Muscle of leg (tissue), 11 donors: ENCODE results near the gene THSD1. TPM values are rescaled to one million over a fixed set of nuclear protein-coding genes. Genes with fewer than 3 reads are reported as not detected.
"Not testable (repeated sequence)": the region's sequence is repeated elsewhere in the genome, so short reads cannot be mapped to it uniquely, and the experiment has no call there.

Experiments
- DNase-seq: peaks from one replicate; pipeline ENCODE4 v3.0.0; 2013
- H3K27ac ChIP-seq: one replicate; pipeline ENCODE4 v1.5.1; 2013; ENCODE audit warnings: mild to moderate bottlenecking, low read length, control low read depth
- H3K27me3 ChIP-seq: one replicate; pipeline ENCODE4 v1.6.1; 2013; ENCODE audit warnings: low read length; ENCODE audit not compliant: control insufficient read depth, insufficient read depth
- H3K36me3 ChIP-seq: one replicate; pipeline ENCODE4 v1.6.1; 2013; ENCODE audit warnings: low read length; ENCODE audit not compliant: control insufficient read depth, insufficient read depth
- H3K4me1 ChIP-seq: one replicate; pipeline ENCODE4 v1.6.1; 2013; ENCODE audit warnings: low read length; ENCODE audit not compliant: control insufficient read depth, insufficient read depth
- H3K4me3 ChIP-seq: one replicate; pipeline ENCODE4 v1.5.1; 2013; ENCODE audit warnings: low read length, control low read depth
- H3K9me3 ChIP-seq: replicated peaks from 2 replicates; pipeline ENCODE4 v1.6.1; 2013; ENCODE audit warnings: low read depth, low read length; ENCODE audit not compliant: control insufficient read depth
- WGBS: methylation state at CpG from one replicate; pipeline ENCODE4 v1.1.5; 2013; ENCODE audit warnings: missing lambda C conversion rate; ENCODE audit not compliant: insufficient coverage; 5-methylcytosine and 5-hydroxymethylcytosine counted together
- polyA plus RNA-seq, 8 donors: library from polyadenylated mRNA; unstranded; fragments of 120-200 nt; gene quantifications; one replicate each; pipeline versions ENCODE4 v1.2.1 to v1.2.3, GENCODE V29; 2013; ENCODE audit warnings: inconsistent platforms in 1 of 8, low replicate concordance in 1 of 8; ENCODE audit not compliant: insufficient read length in 8 of 8, insufficient read depth in 1 of 8
- total RNA-seq: library from RNA; stranded (reverse); fragments of 120-200 nt; gene quantifications from one replicate; pipeline ENCODE4 v1.2.4, GENCODE V29; 2013

Gene THSD1
- total and polyA plus RNA-seq, 9 donors: 18.3 to 21.9 (median 19.6) TPM

DNA sequence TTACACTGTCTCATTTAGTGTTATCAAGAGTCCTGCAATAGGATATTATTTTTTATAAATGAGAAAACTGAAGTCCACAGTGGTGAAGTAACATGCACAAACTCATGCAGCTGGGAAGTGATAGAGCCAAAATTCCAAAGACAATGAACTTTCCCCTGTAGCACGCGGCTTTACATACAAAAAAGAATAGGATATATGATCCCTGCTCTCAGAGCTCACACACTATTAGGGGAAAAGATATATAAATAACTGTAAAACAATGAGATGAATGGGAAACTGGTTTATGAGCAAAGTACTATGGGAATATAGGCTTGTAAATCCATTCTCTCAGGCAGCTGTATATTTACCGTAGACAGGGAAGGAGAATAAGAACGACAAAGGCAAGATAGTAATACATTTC lies 39.7 kb downstream of the THSD1 start:
- Histone ChIP-seq H3K36me3 (no peaks in the 10 kb centered on the region), H3K27me3 (no peaks in the 10 kb centered on the region), H3K4me3 (no peak overlapping the region), H3K4me1 (peaks cover 4% of the 10 kb centered on the region), H3K27ac (peak overlapping the region; percentile 50), H3K9me3 (no peaks in the 10 kb centered on the region)
- WGBS: no CpG with 5 or more reads among the region's 4 CpGs
- DNase-seq: peak; percentile 95

DNA sequence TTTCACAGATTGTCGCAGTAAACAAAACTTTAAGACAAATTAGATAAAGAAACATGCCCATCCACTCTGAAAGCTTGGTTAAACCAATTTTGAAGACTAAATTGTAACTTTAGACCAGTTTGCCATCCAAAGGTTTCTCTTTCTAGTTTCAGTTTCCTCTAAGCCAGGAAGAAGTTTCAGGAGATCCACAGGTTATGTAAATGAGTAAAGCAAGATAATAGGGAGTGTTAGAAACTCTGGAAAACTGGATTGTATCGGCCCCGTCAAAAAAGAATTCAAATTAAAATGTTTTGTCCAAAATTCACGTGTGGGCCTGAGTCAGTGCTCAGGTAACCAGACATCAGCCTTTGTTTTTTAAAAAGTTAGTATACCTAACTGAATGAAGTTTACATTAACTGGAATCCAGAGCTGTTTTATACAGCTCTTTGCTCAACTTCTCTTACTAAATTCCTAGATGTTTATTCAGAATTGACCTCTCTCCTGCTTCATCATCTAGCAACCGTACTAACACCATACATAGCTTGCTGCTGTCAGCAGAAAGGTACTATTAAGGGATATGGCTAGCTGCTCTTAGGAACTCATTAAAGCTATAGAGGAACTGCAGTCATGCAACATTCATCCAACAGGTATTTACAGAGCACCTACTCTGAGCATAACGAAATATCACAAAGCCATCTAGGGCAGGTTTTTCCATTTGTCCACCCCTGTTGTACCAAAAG lies 43.6 kb downstream of the THSD1 start:
- no CpG with 5 or more reads among the region's 6 CpGs for WGBS
- not testable (repeated sequence) for H3K36me3 ChIP-seq, H3K27me3 ChIP-seq, H3K4me3 ChIP-seq, H3K9me3 ChIP-seq, DNase-seq, H3K27ac ChIP-seq
- peaks cover 13% of the 10 kb centered on the region for H3K4me1 ChIP-seq

DNA sequence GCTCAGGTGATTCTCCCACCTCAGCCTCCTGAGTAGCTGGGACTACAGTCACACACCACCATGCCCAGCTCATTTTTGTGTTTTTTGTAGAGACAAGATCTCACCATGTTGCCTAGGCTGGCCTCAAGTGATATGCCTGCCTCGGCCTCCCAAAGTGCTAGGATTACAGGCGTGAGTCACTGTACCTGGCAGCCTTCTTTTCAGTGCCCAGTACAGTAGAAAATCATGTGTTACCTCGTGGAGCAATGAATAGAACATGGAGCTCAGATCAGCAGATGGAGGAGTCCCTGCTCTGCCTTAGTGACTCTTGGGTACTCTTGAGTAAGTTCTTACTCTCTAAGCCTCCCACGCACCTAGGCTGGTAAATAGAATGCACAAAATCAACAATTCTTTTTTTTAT lies 44.7 kb downstream of the THSD1 start:
- Histone ChIP-seq H3K36me3 (no peaks in the 10 kb centered on the region), H3K4me1 (peaks cover 9% of the 10 kb centered on the region), H3K4me3 (no peak overlapping the region), H3K27ac (no peak overlapping the region), H3K27me3 (no peaks in the 10 kb centered on the region), H3K9me3 (no peaks in the 10 kb centered on the region)
- no peak for DNase-seq
- WGBS: 83% methylated on average over 3 of the region's 4 CpGs

DNA sequence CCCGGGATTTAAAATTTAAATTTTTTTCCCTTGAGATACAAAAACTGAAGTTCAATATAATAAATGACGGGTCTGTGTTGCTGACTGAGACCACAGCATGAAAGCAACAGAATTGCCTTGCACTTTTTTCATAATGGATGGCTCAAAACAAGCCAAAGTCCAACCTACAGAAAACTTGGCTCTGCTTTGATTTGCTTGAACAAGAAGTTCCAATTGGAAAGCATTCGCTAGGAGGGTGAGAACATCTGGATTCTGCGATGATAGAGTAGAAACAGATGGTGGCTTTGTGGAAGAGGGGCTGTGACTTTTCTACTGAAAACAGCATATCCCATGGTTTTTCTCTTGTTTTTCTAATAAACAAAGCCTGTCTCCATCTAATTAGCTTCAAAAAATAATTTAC lies 46.4 kb downstream of the THSD1 start:
- peaks cover 9% of the 10 kb centered on the region for H3K4me1 ChIP-seq
- H3K27ac ChIP-seq: peak overlapping the region; percentile 60
- 0% methylated on average over 1 of the region's 4 CpGs for whole genome bisulfite sequencing
- no peak overlapping the region for H3K4me3 ChIP-seq
- H3K36me3 ChIP-seq: no peaks in the 10 kb centered on the region
- H3K27me3 ChIP-seq: no peaks in the 10 kb centered on the region
- peak; percentile 97 for DNase-seq
- H3K9me3 ChIP-seq: no peaks in the 10 kb centered on the region

DNA sequence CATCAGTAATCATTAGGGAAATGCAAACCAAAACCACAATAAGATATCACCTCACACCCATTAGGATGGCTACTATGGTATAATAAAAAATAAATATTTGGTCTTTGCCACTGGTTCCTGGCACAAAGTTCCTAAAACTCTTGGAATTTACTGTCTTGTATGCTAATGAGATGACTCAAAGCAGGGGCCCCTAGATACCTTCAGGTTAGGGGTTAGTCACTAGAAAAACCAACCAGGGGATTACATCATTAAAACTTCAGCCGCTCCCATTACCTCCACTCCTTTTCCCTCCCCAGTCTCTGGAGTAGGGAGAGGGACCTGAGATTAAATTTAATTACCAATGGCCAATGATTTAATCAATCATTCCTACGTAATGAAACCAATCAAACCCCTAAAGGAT lies 49.6 kb downstream of the THSD1 start:
- Histone ChIP-seq H3K9me3 (no peaks in the 10 kb centered on the region), H3K36me3 (no peaks in the 10 kb centered on the region), H3K27ac (no peak overlapping the region), H3K4me3 (no peak overlapping the region), H3K4me1 (peaks cover 9% of the 10 kb centered on the region), H3K27me3 (no peaks in the 10 kb centered on the region)
- DNase-seq: no peak
- WGBS: no CpG with 5 or more reads among the region's 2 CpGs

DNA sequence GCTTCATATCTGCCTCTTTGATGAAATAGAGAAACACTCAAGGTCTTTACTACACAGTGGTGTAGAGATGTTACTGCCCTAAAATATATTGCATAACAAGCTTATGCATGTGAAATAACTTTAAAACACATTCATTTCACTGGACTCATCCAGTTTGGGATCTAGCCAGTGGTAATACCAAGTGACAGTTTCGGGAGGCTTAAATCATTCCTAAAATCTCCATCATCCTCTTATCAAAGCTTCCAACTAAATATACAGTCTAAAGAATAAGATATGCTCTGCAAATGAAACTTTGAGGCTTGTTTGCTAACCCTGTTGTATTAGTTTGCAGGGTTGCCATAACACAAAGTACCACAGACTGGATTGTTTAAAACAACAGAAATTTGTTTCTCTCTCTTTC lies 52.8 kb downstream of the THSD1 start:
- DNase-seq: peak; percentile 50
- no CpG with 5 or more reads among the region's 1 CpG for WGBS
- Histone ChIP-seq H3K27ac (no peak overlapping the region), H3K4me1 (no peaks in the 10 kb centered on the region), H3K36me3 (no peaks in the 10 kb centered on the region), H3K9me3 (no peaks in the 10 kb centered on the region), H3K4me3 (no peak overlapping the region), H3K27me3 (no peaks in the 10 kb centered on the region)

DNA sequence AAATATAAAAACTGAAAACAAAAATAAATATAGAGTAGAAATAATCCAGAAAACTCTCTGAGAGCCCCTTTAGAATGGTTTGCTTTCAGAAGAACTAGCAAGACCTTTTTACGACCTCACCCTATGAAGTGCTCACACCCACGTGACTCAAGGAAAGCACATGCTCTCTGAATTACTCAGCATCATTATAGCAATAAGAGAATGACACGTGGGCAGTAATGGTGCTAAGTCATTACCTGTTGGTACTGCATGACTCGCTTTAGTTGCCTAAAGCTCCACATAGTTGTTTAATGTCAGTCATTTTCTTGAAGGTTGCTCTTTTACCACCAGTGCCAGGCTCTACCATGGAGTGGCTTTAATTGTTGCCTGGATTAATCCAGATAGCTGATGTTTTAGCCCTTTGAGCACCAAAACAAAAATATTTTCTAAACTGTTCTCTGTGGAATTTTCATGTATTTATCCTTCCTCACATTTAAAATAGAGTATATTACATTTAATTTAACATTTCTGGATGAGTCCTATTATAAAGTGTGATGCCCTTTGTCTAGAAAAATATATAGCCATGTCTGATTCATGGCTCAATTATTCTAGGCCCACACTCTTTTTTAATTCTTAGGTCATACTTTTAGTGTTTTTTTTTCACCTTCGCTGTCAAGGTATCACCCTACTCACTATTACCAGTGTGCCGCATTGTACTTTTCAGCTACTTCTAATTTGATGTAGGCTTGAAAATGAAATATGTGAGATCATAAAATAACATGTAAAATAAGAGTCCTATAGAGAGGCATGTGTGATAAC lies 56.8 kb downstream of the THSD1 start:
- no peaks in the 10 kb centered on the region for H3K36me3 ChIP-seq
- H3K4me1 ChIP-seq: peaks cover 4% of the 10 kb centered on the region
- H3K27me3 ChIP-seq: no peaks in the 10 kb centered on the region
- WGBS: 68% methylated on average over 3 of the region's 6 CpGs
- H3K27ac ChIP-seq: no peak overlapping the region
- DNase-seq: no peak
- no peak overlapping the region for H3K4me3 ChIP-seq
- no peaks in the 10 kb centered on the region for H3K9me3 ChIP-seq

DNA sequence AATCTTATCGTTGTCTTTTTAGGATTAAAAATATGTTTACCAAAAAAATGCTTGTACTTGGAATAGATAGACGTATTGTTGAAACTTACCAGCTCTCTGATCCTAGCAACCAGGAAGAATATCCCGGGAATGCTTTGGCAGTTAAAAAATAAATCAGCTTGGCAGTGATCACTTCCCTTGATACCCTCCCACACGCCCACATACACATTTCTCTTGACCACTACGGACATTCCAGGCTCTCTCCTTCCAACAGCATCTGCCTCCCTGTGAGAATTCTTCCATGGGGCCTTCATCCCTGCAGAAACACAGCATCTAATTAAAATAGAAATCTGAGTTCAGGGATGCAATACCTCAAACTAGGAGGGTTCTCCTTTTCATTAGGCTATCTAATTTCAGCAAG lies 57.9 kb downstream of the THSD1 start:
- Histone ChIP-seq H3K9me3 (no peaks in the 10 kb centered on the region), H3K27ac (peak overlapping the region; percentile 52), H3K4me1 (peaks cover 4% of the 10 kb centered on the region), H3K27me3 (no peaks in the 10 kb centered on the region), H3K4me3 (no peak overlapping the region), H3K36me3 (no peaks in the 10 kb centered on the region)
- WGBS: 0% methylated on average over 1 of the region's 5 CpGs
- peak; percentile 65 for DNase-seq

DNA sequence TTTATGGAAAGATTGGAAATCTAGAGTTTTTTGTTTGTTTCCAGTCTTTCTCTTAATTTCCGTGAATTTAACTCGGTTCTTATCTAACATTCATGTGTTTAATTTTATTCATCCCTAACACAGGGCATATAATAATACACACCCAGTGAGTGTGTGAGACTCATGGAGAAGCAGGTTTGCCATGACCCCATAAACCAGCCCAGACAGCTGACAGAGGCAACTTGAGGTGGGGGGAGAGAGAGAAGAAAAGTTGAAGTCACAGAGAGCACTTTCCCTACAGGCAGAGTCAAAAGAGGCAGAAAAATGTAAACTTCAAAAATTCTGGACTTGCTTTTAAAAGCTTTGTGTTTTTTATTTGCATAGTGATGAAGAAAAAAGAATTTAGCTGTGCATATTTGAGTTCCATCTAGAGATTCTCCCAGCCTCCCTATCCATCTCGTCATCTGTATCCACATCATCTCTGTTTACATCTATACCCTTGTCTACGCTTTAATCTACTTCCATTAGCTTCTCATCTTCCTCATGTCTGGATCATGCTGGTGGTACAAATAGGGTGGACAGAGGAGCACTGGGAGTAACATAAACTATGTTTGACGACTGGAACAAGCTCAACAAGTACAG lies 60.2 kb downstream of the THSD1 start:
- Histone ChIP-seq H3K27me3 (no peaks in the 10 kb centered on the region), H3K27ac (no peak overlapping the region), H3K4me3 (no peak overlapping the region), H3K36me3 (no peaks in the 10 kb centered on the region), H3K4me1 (peaks cover 4% of the 10 kb centered on the region), H3K9me3 (no peaks in the 10 kb centered on the region)
- WGBS: no CpG with 5 or more reads among the region's 5 CpGs
- DNase-seq: no peak

DNA sequence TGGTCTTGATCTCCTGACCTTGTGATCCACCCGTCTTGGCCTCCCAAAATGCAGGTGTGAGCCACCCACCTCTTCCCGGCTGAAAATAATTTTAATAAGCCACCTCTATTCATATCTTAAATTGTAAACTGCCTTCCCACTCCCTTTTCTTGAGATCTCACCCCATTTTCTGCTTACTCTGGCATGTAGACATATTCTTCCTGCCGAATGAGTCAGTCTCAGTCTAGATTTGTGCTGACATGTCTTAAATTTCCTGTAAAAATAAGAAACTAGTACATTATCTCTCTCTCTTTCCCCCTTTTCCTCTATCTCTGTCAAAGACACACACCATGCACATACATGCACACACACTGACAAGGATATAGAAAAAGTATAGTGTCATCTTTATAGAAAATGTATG lies 60.9 kb downstream of the THSD1 start:
- Histone ChIP-seq H3K27ac (no peak overlapping the region), H3K27me3 (no peaks in the 10 kb centered on the region), H3K4me1 (peaks cover 4% of the 10 kb centered on the region), H3K9me3 (no peaks in the 10 kb centered on the region), H3K36me3 (no peaks in the 10 kb centered on the region), H3K4me3 (no peak overlapping the region)
- DNase-seq: no peak
- WGBS: 81% methylated on average over 2 of the region's 3 CpGs
